Hematopoietic multipotent progenitor cell treated with erythropoietin and hydrocortisone succinate and interleukin-3 and kit ligand, for 6 days (in vitro differentiated cells): Measurements from ENCODE around the gene PAFAH1B1.
A peak's percentile ranks its signal among the peaks of the same experiment; 100 is the strongest.

Experiments
- DNase-seq: peaks from one replicate; pipeline ENCODE4 v3.0.0-alpha.2; 2015

Gene PAFAH1B1

GRCh38 chr17:2723505-2723996 is 130.1 kb downstream of the PAFAH1B1 start:
- DNase-seq: no peak

DNA sequence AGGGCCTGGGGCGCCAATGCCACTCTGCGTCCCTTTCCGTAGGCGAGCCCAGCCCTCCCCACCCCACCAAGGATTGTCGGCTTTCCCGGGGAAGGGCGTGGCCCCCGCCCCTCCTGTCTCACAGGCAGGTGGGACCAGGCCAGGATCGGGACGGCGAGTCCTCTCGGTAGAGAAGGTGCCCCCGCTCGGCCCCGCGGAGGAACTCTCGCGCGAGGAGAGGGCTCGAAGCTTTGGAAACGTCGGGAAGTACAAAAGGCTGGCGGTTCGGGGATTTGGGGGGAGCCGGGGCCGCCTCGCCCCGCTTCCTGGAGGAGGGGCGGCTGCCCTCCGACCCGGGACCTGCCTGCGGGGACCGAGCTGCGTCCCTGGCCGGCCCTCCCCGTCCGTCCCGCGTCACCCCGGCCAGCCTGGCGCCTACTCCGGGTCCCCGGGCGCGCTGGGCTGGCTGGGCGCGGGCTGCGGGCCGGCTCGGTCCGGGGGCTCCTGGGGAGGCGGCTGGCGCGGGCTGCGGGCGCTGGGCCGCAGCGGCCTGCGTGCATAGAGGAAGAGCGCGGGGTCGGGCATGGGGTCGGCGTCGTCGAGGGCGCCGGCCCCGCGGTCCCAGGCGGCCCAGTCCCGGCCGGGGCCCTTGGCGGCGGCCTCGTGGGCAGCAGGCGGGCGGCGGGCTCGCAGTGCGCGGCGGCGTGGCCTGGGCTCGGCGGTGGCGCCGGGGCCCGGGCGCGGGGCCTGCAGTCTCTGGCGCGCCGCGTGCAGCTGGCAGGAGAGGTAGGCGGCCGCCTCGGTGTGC is 130.7 kb downstream of the PAFAH1B1 start:
- peak; percentile 23 for DNase-seq

DNA sequence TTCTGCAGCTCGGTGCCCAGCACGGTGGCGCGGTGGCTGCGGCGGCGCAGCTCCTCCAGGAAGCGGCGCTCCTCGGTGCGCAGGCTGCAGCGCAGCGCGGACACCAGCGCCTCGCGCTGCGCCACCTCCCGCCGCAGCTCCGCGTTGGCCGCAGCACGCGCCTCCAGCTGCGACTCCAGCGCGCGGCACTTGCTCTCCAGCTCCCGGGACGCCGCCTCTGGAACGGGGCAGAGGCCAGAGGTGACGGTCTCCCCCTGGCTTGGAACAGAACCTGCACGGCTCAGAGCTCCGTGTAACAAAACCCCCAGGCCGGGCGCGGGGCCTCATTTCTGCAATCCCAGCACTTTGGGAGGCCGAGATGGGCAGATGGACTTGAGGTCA is 131.3 kb downstream of the PAFAH1B1 start:
- peak; percentile 69 for DNase-seq

DNA sequence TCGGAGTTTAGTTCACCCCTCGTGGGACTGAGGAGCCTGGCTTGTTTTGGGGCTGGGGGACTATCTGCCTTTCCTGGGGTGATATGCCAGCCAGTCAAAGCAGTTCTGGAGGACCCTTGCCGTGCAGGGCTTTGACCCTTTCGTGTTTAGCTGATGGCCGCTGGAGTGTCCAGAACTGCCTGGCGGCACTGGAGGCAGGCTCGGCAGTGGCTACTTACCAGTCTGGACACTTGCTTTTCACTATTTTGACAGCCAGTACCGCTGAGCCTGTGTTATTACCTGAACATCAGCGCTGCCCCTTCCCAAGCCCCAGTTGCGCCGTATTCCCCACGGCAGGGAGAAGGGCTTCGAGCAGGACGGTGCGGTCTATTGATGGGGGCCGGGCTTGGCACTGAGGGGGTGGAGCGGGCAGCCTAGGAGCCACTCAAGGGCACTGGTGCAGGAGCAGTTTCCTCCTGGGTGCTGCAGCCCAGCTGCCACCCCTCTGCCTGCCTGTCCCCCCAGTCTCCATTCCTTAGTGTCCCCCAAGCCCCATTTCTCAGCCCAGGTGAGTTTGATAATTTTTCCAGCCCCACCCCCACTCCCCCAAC is 137.4 kb downstream of the PAFAH1B1 start:
- DNase-seq: no peak

DNA sequence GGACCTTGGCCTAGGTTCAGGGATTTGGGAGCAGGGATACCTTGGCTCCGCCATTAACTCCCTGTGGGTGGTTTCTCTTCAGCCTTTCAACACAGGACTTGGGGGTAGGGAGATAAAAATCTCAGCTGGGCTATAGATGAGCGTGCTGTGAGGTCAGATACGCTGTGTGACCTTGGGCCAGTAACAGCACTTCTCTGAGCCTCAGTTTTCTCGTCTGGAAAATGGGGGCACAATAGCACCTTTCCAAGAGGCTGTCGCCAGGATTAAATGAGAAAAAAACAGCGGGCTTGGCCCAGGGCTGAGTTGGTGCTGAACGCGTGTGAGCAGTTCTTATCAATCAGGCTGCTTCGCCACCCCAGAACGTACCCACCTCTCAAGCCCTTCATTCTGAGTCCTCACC is 138.4 kb downstream of the PAFAH1B1 start:
- DNase-seq: no peak

GRCh38 chr17:2734939-2735338 is 141.5 kb downstream of the PAFAH1B1 start:
- no peak for DNase-seq
